HCT116 (cell line): ENCODE data around the gene KANSL1. TPM values are rescaled to one million over a fixed set of nuclear protein-coding genes. Genes with fewer than 3 reads are reported as not detected.

Experiments
- ATAC-seq: fragments of 200-7000 bp; cut with Tn5 transposase; 2 replicates; pipeline ENCODE4 v1.9.1; 2020; ENCODE audit warnings: mild to moderate bottlenecking, moderate library complexity
- BruUV-seq: library from RNA; stranded (reverse); fragments of 400-500 nt; replicated peaks from 2 replicates; lab custom pipeline; 2021; lab: Mats Ljungman, UMichigan
- CTCF ChIA-PET: fragments of 300-600 bp; sonication (Branson Sonifier 250); formaldehyde crosslinking; loops from one replicate; lab custom pipeline; 2021; ENCODE audit warnings: antibody characterized with exemption; lab: Charles Lee
- POLR2A ChIA-PET: fragments of 300-600, 350-600 bp; sonication (Branson Sonifier 250); formaldehyde crosslinking; loops from one replicate; lab custom pipeline; 2021; ENCODE audit warnings: antibody characterized with exemption; lab: Charles Lee
- RAD21 ChIA-PET, 2 experiments: fragments of 300-600 bp; sonication (Branson Sonifier 250); formaldehyde crosslinking; loops; one replicate each; lab custom pipeline; 2023; ENCODE audit warnings: low total read pairs in 2 of 2; ENCODE audit not compliant: uncharacterized antibody in 2 of 2, unreplicated experiment in 2 of 2, low non-redundant PET in 1 of 2; lab: Charles Lee
- DNase-seq: peaks from one replicate; pipeline ENCODE4 v3.0.0-alpha.2; 2010; ENCODE audit warnings: low read depth, low spot score
- H2AFZ ChIP-seq: fragments of 200-600 bp; shearing (Covaris generic), sonication (generic); 2 replicates; pipeline ENCODE4 v1.6.1; 2017; ENCODE audit warnings: low read depth, mixed run types, mixed read lengths, antibody characterized with exemption, low read length; ENCODE audit not compliant: poor library complexity, severe bottlenecking
- H3K27ac ChIP-seq: 2 replicates; pipeline ENCODE4 v1.5.1; 2012; ENCODE audit warnings: low read depth, low read length
- H3K27me3 ChIP-seq: fragments of 200-600 bp; sonication (generic); 2 replicates; pipeline ENCODE4 v1.6.1; 2016; ENCODE audit warnings: mixed run types, low read length, mixed read lengths; ENCODE audit not compliant: insufficient read depth
- H3K36me3 ChIP-seq, 2 experiments: fragments of 200-500 bp in 1 of 2; fragments of 200-600 bp in 1 of 2; sonication (Bioruptor generic) in 1 of 2; sonication (generic) in 1 of 2; 2 replicates each; pipeline versions ENCODE4 v1.5.1 to v1.6.1; 2014 to 2016; ENCODE audit warnings: low read length in 2 of 2, inconsistent platforms in 1 of 2, mixed read lengths in 1 of 2, mixed run types in 1 of 2; ENCODE audit not compliant: insufficient read depth in 2 of 2, control insufficient read depth in 1 of 2
- H3K4me1 ChIP-seq, 2 experiments: fragments of 200-600 bp in 1 of 2; sonication (generic) in 1 of 2; 2 replicates each; pipeline versions ENCODE4 v1.5.1 to v1.6.1; 2012 to 2017; ENCODE audit warnings: low read length in 2 of 2, inconsistent platforms in 1 of 2, mild to moderate bottlenecking in 1 of 2, mixed read lengths in 1 of 2, mixed run types in 1 of 2, moderate library complexity in 1 of 2; ENCODE audit not compliant: insufficient read depth in 2 of 2, control insufficient read depth in 1 of 2
- H3K4me2 ChIP-seq: fragments of 200-600 bp; sonication (generic); 2 replicates; pipeline ENCODE4 v1.6.1; 2017; ENCODE audit warnings: mixed run types, low read length, mixed read lengths
- H3K4me3 ChIP-seq, 2 experiments: fragments of 200-600 bp in 1 of 2; sonication (generic) in 1 of 2; replicated peaks in 1 of 2; 2 replicates each; pipeline ENCODE4 v1.5.1; 2011 to 2016; ENCODE audit warnings: low read length in 2 of 2, control low read depth in 1 of 2, low read depth in 1 of 2, mild to moderate bottlenecking in 1 of 2, mixed read lengths in 1 of 2, mixed run types in 1 of 2
- H3K79me2 ChIP-seq: fragments of 200-600 bp; sonication (generic); 2 replicates; pipeline ENCODE4 v1.6.1; 2017; ENCODE audit warnings: mild to moderate bottlenecking, mixed run types, low read length, moderate library complexity, mixed read lengths; ENCODE audit not compliant: insufficient read depth
- H3K9ac ChIP-seq: fragments of 200-600 bp; sonication (generic); 2 replicates; pipeline ENCODE4 v1.6.1; 2016; ENCODE audit warnings: low read length, mixed read lengths
- H3K9me2 ChIP-seq: fragments of 200-600 bp; sonication (generic), shearing (Covaris generic); 2 replicates; pipeline ENCODE4 v1.6.1; 2017; ENCODE audit warnings: mixed run types, mild to moderate bottlenecking, moderate library complexity; ENCODE audit not compliant: insufficient read depth
- H3K9me3 ChIP-seq, 2 experiments: fragments of 200-500 bp in 1 of 2; fragments of 200-600 bp in 1 of 2; sonication (Bioruptor generic) in 1 of 2; sonication (generic) in 1 of 2; 2 replicates each; pipeline ENCODE4 v1.6.1; 2014 to 2017; ENCODE audit warnings: low read length in 2 of 2, mixed read lengths in 2 of 2, inconsistent platforms in 1 of 2, low read depth in 1 of 2, mild to moderate bottlenecking in 1 of 2, mixed run types in 1 of 2, moderate library complexity in 1 of 2; ENCODE audit not compliant: control insufficient read depth in 1 of 2, insufficient read depth in 1 of 2
- H4K20me1 ChIP-seq: fragments of 200-600 bp; sonication (generic), shearing (Covaris generic); 2 replicates; pipeline ENCODE4 v1.6.1; 2017; ENCODE audit warnings: mixed run types, mild to moderate bottlenecking, moderate library complexity; ENCODE audit not compliant: insufficient read depth
- CEBPB ChIP-seq: IDR thresholded peaks from 2 replicates; pipeline ENCODE4 v1.6.1; 2012; ENCODE audit warnings: low read depth
- EGR1 ChIP-seq: IDR thresholded peaks from 2 replicates; pipeline ENCODE4 v1.6.1; 2012; ENCODE audit warnings: low read depth
- ELF1 ChIP-seq: IDR thresholded peaks from 2 replicates; pipeline ENCODE4 v1.6.1; 2012; ENCODE audit warnings: low read depth, borderline replicate concordance
- EZH2phosphoT487 ChIP-seq: fragments of 200-600 bp; IDR thresholded peaks from 2 replicates; pipeline ENCODE4 v1.6.1; 2018; ENCODE audit warnings: antibody characterized with exemption, borderline replicate concordance
- JUND ChIP-seq: IDR thresholded peaks from 2 replicates; pipeline ENCODE4 v1.6.1; 2012
- RAD21 ChIP-seq: IDR thresholded peaks from 2 replicates; pipeline ENCODE4 v1.6.1; 2012; ENCODE audit warnings: low read depth, mild to moderate bottlenecking
- SRF ChIP-seq: IDR thresholded peaks from 2 replicates; pipeline ENCODE4 v1.6.1; 2012; ENCODE audit warnings: low read depth
- TCF7L2 ChIP-seq: IDR thresholded peaks from 2 replicates; pipeline ENCODE4 v1.7.0; 2011; ENCODE audit warnings: borderline replicate concordance, inconsistent platforms; ENCODE audit not compliant: insufficient read depth, insufficient read length; ENCODE audit errors: extremely low read depth
- YY1 ChIP-seq: IDR thresholded peaks from 2 replicates; pipeline ENCODE4 v1.6.1; 2011; ENCODE audit warnings: low read length, low read depth, moderate library complexity, mild to moderate bottlenecking; ENCODE audit not compliant: insufficient replicate concordance; ENCODE audit errors: extremely low read depth
- ZFX ChIP-seq: fragments of 450-650 bp; IDR thresholded peaks from 2 replicates; pipeline ENCODE4 v1.6.1; 2017
- intact Hi-C: fragments of 100-400 bp; cut with micrococcal nuclease; formaldehyde crosslinking; loops from 2 replicates; pipeline ENCODE4 v1.10.0; 2022
- total RNA-seq: library from RNA; stranded (reverse); gene quantifications from one replicate; pipeline ENCODE4 v1.2.1, GENCODE V29; 2021; ENCODE audit not compliant: unreplicated experiment
- TF ChIP-seq, protein P1 (sequence below): IDR thresholded peaks from 2 replicates; pipeline ENCODE4 v1.6.1; 2011; ENCODE audit warnings: mild to moderate bottlenecking, low read length, moderate library complexity; ENCODE audit not compliant: insufficient replicate concordance; ENCODE audit errors: extremely low read depth
- TF ChIP-seq, protein P2 (sequence below), 3 experiments: fragments of 200-600 bp in 1 of 3; sonication (generic) in 1 of 3; IDR thresholded peaks in 2 of 3; conservative IDR thresholded peaks in 1 of 3; 2 replicates each; pipeline ENCODE4 v1.5.1; 2012 to 2017; ENCODE audit warnings: low read depth in 2 of 3, low read length in 2 of 3, antibody characterized with exemption in 1 of 3, borderline replicate concordance in 1 of 3, control low read depth in 1 of 3, mild to moderate bottlenecking in 1 of 3, mixed read lengths in 1 of 3, mixed run types in 1 of 3, moderate library complexity in 1 of 3; ENCODE audit not compliant: insufficient read depth in 1 of 3

The KANSL1 gene
- total RNA-seq, 1 experiment from 2014 or later: 77.5 TPM

DNA sequence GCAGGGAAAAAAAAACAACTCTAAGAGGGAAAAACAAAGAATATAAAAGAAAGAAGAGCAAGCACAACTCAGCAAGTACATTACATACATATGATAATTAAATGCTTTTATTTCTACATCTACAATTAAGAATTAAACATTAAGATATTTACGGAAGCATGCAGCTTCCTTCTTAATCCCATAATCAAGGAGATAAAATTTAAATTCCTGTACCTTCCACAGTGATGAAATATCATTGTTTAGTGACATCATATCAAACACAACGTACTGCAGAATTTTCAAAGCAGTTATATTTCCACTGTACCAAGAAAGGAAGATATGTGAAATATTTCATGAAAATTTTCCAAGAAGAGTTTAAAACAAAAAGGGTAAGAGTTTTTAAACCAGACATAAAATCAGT, 26.0 kb downstream of the KANSL1 start (continued):
- TF ChIP-seq ZFX (no peak), ELF1 (no peak), SRF (no peak), YY1 (no peak), TCF7L2 (no peak)

DNA sequence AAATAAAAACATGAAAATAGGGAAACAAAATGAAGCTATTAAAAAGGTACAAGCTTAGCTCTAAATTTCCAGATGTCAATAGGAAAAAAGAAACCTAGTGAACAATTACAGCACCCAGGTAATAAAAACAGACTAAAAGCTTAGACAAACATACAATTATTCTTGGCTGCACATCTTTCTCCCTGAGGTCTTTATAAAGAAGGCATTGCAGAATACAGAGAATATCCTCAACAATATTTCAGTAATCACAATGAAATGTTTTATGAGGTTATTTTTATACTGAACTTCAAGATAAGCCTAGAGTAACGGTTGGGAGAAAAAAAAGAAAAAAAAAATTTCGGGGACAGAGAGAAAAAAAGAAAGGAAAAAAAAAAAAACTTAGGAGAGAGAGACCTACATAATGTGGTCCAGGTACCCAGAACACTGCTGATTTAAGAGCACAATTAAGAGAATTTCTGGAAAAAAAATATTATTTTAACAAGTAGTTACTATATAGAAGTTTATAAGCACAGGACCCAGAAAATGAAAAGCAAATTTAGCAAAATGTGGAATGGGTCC, 26.5 kb downstream of the KANSL1 start:
- peaks cover 8 to 23% of the 10 kb centered on the region in 2 experiments for H3K36me3 ChIP-seq

DNA sequence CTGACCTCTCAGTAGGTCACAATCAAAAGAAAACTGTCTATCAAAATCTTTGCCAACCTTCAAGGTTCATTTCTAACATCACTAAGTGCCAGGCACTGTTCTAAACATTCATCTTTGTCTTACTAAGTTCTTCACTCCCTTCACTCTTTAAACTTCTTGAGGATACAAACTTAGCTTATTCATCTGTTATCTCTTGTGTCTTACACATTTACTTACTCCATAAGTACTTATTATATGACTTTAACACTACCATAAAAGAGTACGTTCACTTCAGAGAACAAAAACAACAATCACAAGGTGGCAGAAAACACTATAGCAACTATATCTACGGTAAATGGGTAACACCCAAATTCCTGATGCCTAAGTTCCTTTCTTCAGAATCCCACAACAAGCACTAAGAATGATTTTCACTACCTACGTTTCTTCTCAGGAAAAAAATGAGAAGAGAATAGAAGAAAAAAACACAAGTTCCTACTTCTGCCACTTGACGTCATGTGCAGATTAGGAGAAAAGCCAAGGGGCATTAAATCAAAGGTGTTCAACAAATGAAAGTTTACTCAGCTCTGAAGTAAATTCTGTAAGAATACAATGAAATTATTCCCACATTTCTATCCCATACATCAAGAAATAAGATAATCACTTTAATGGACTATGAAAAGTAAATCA, 29.2 kb downstream of the KANSL1 start:
- Histone ChIP-seq H3K36me3 (peaks cover 0 to 2% of the 10 kb centered on the region in 2 experiments; a peak in 1 of 4 replicates), H3K4me3 (no peak overlapping the region), H3K9me3 (no peaks in the 10 kb centered on the region), H3K9me2 (no peaks in the 10 kb centered on the region), H3K27ac (no peak overlapping the region), H3K4me1 (peaks cover 5 to 7% of the 10 kb centered on the region in 2 experiments; a peak in 2 of 4 replicates), H3K9ac (no peak overlapping the region), H3K27me3 (no peaks in the 10 kb centered on the region), H3K4me2 (no peak overlapping the region), H4K20me1 (peaks cover 62% of the 10 kb centered on the region), H3K79me2 (peaks cover 98% of the 10 kb centered on the region), H2AFZ (no peak overlapping the region)
- intact Hi-C loops: no loop called here
- CTCF ChIA-PET: interaction anchor here (1.4 kb wide), 1 partner anchor 29 kb away, joined by 4 read pairs; the partner anchor contains the start of gene KANSL1
- RAD21 ChIA-PET: no interaction called here
- no TSS peak for BruUV-seq
- DNase-seq (no peak), ATAC-seq (no peak)
- POLR2A ChIA-PET: no interaction called here
- no peak for TF ChIP-seq ZFX
- no peak for TF ChIP-seq CEBPB
- no peak for TF ChIP-seq RAD21
- TF ChIP-seq, protein P1, sequence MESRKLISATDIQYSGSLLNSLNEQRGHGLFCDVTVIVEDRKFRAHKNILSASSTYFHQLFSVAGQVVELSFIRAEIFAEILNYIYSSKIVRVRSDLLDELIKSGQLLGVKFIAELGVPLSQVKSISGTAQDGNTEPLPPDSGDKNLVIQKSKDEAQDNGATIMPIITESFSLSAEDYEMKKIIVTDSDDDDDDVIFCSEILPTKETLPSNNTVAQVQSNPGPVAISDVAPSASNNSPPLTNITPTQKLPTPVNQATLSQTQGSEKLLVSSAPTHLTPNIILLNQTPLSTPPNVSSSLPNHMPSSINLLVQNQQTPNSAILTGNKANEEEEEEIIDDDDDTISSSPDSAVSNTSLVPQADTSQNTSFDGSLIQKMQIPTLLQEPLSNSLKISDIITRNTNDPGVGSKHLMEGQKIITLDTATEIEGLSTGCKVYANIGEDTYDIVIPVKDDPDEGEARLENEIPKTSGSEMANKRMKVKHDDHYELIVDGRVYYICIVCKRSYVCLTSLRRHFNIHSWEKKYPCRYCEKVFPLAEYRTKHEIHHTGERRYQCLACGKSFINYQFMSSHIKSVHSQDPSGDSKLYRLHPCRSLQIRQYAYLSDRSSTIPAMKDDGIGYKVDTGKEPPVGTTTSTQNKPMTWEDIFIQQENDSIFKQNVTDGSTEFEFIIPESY: no peak
- no peak for TF ChIP-seq EZH2phosphoT487
- TF ChIP-seq, protein P2, sequence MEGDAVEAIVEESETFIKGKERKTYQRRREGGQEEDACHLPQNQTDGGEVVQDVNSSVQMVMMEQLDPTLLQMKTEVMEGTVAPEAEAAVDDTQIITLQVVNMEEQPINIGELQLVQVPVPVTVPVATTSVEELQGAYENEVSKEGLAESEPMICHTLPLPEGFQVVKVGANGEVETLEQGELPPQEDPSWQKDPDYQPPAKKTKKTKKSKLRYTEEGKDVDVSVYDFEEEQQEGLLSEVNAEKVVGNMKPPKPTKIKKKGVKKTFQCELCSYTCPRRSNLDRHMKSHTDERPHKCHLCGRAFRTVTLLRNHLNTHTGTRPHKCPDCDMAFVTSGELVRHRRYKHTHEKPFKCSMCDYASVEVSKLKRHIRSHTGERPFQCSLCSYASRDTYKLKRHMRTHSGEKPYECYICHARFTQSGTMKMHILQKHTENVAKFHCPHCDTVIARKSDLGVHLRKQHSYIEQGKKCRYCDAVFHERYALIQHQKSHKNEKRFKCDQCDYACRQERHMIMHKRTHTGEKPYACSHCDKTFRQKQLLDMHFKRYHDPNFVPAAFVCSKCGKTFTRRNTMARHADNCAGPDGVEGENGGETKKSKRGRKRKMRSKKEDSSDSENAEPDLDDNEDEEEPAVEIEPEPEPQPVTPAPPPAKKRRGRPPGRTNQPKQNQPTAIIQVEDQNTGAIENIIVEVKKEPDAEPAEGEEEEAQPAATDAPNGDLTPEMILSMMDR (IDR thresholded peaks at IDR 0.05 in 2 of 3, conservative IDR thresholded peaks at IDR 0.05 in 1 of 3; ENCODE audit: borderline replicate concordance in 1 of 3, insufficient read depth in 1 of 3, low read depth in 2 of 3, low read length in 2 of 3): no peak
- TF ChIP-seq JUND: no peak
- no peak for TF ChIP-seq EGR1

More for the DNA sequence above, 26.5 kb downstream of the KANSL1 start:
- Histone ChIP-seq H3K27me3 (no peaks in the 10 kb centered on the region), H4K20me1 (peaks cover 49% of the 10 kb centered on the region), H3K4me3 (no peak overlapping the region), H3K27ac (no peak overlapping the region), H3K9me2 (no peaks in the 10 kb centered on the region), H3K79me2 (peaks cover 99% of the 10 kb centered on the region), H3K9me3 (no peaks in the 10 kb centered on the region), H3K4me1 (no peaks in the 10 kb centered on the region), H3K4me2 (no peak overlapping the region), H3K9ac (no peak overlapping the region), H2AFZ (no peak overlapping the region)
- ATAC-seq (no peak), DNase-seq (no peak)
- no TSS peak for BruUV-seq
- TF ChIP-seq EZH2phosphoT487: no peak
- CTCF ChIA-PET: interaction anchor here (1.3 kb wide), 1 partner anchor 26 kb away, joined by 3 read pairs; the partner anchor contains the start of gene KANSL1
- POLR2A ChIA-PET: no interaction called here
- intact Hi-C loops: no loop called here
- RAD21 ChIA-PET: no interaction called here
